Measurements from ENCODE around the gene PABPN1L. TPM values are rescaled to one million over a fixed set of nuclear protein-coding genes. Genes with fewer than 3 reads are reported as not detected.
A peak's percentile ranks its signal among the peaks of the same experiment; 100 is the strongest.

PABPN1L gene
- total RNA-seq, 1 experiment from 2014 or later = not detected

- Histone ChIP-seq H3K23me2 (ENCODE audit: insufficient read length, low read depth, low read length, poor library complexity, severe bottlenecking) (peaks cover 8% of the 10 kb centered on the region), H3K4me2 (ENCODE audit: insufficient read depth, insufficient read length, low read length) (peak overlapping the region; percentile 73), H3K4me1 (ENCODE audit: insufficient read depth, low read length) (no peaks in the 10 kb centered on the region), H4K5ac (ENCODE audit: insufficient read length, low read depth, low read length) (no peak overlapping the region), H3K27ac (ENCODE audit: insufficient read length, low read depth, low read length) (no peak overlapping the region), H3K79me1 (ENCODE audit: insufficient read depth, low read depth, low read length, poor library complexity, severe bottlenecking) (no peaks in the 10 kb centered on the region), H2BK5ac (ENCODE audit: insufficient read length, low read length) (no peak overlapping the region), H4K91ac (ENCODE audit: insufficient read length, low read depth, low read length) (no peak overlapping the region), H3K14ac (ENCODE audit: insufficient read depth, low read length) (no peak overlapping the region; the same call in 1 of the 2 replicates), H3K56ac (ENCODE audit: insufficient read length, low read depth, low read length) (no peak overlapping the region), H4K8ac (replicated peaks; ENCODE audit: insufficient read length, low read depth, low read length) (no peak overlapping the region), H3K18ac (ENCODE audit: insufficient read length, low read depth, low read length) (no peak overlapping the region), H2AFZ (ENCODE audit: low read length) (no peak overlapping the region), H3K79me2 (ENCODE audit: insufficient read depth, low read length) (no peaks in the 10 kb centered on the region), H4K20me1 (ENCODE audit: control insufficient read depth, insufficient read depth, insufficient read length) (no peaks in the 10 kb centered on the region), H3K23ac (ENCODE audit: insufficient read length, low read depth, low read length) (no peak overlapping the region), H3K9me3 (ENCODE audit: control insufficient read depth, low read depth, low read length) (no peaks in the 10 kb centered on the region), H3T11ph (ENCODE audit: low read length) (no peak overlapping the region), H3K9ac (ENCODE audit: extremely low read depth, insufficient read length, low read length) (no peak overlapping the region), H2BK120ac (ENCODE audit: low read depth, low read length, poor library complexity, severe bottlenecking) (no peak overlapping the region), H3K4ac (ENCODE audit: low read depth, low read length) (no peak overlapping the region), H2BK12ac (ENCODE audit: insufficient read length, low read depth, low read length) (no peak overlapping the region), H2BK20ac (ENCODE audit: low read depth, low read length, poor library complexity, severe bottlenecking) (no peak overlapping the region), H3K27me3 (ENCODE audit: insufficient read depth, low read length) (no peaks in the 10 kb centered on the region), H2AK5ac (ENCODE audit: insufficient read length, low read length) (no peak overlapping the region), H2BK15ac (ENCODE audit: low read depth, low read length) (no peak overlapping the region)
- WGBS (ENCODE audit: extremely low coverage, insufficient read length, low lambda C conversion rate) = no CpG with 5 or more reads among the region's 13 CpGs
- peaks cover 9 to 18% of the 10 kb centered on the region in 2 experiments for H3K4me1 Mint-ChIP-seq
- TF ChIP-seq CTCF (conservative IDR thresholded peaks at IDR 0.05) = no peak
- peak overlapping the region; percentile 73 to 85 for H3K4me3 Mint-ChIP-seq
- no peaks in the 10 kb centered on the region for H3K27me3 Mint-ChIP-seq (ENCODE audit: low read depth)
- no peak overlapping the region for H3K27ac Mint-ChIP-seq
- peaks cover 20 to 43% (median 28%) of the 10 kb centered on the region in 3 experiments for H3K36me3 Mint-ChIP-seq (ENCODE audit: insufficient read depth in 1 of 3, low read depth in 3 of 3)
- DNase-seq = no peak
- peaks cover 0 to 6% of the 10 kb centered on the region in 2 experiments; a peak in 2 of 5 replicates for H3K9me3 Mint-ChIP-seq
These were observed 10.7 kb downstream of the PABPN1L start for GRCh38 chr16:88855736-88856121.
